ENCODE results near the gene ABTB2.

DNA sequence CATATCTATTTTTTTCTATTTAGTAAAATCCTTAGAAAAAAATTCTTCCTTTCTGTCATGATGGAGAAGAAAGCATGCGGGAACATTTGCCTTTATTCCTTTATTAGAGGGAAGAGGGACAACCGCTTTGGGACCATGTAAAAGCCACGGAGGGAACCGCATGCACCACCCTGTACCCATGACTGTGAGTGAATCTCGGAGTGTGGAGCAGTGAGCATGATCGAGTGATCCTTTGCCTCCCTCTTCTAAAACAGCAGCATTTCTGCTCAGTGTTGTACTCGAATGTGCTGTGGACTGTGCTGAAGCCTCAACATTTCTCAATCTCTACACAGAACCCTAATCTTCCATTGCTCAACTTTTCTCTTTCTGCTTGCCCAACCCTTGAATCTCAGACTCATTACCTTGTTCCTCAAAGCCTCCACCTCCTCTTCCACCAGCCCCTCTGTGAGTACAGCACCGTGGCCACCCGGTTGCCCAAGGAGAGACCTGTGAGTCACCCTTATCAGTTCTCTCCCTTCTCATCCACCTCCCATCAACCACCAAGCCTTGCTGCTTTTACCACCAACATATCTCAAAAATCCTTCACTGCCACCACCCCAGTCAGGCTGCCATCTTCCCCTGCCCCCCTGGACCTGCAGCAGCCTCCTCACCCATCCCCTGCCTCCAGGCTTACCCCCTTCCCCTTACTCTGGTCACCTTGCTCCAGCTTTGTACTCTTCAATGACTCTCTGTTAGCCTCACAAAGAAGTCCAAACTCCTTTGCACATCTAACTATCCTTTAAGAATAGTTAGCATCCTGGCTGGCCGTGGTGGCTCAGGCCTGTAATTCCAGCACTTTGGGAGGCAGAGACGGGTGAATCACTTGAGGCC, 149.3 kb downstream of the ABTB2 start:
- TF ChIP-seq POLR2A (IDR thresholded peaks at IDR 0.05) (no peak), CTCF (IDR thresholded peaks at IDR 0.05) (no peak), EP300 (IDR thresholded peaks at IDR 0.05) (no peak)

Measured in tibial nerve (tissue), 4 donors.